ENCODE data around the gene PAQR5. TPM values are rescaled to one million over a fixed set of nuclear protein-coding genes. Genes with fewer than 3 reads are reported as not detected.

The PAQR5 gene
- total RNA-seq, 1 donor from 2014 or later = not detected

DNA sequence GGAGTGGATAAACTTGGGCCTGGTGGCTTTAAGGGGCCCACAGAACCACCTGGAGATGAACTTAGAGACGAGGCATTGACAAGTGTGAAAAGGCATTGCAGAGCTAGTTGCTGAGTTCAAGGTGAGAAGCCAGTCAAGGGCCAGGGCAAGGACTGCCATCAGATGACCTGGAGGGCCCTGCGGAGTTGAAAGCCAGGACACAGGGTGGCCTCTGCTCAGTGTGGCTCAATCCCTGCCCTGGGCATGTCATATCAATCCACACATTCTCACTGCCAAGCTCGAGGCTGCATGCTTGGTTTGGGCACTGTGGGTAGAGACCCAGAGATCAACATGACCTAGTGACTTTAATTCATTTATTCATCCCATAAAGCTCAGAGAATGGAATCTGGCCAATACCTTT lies 9.2 kb downstream of the PAQR5 start:
- TF ChIP-seq, protein P1, sequence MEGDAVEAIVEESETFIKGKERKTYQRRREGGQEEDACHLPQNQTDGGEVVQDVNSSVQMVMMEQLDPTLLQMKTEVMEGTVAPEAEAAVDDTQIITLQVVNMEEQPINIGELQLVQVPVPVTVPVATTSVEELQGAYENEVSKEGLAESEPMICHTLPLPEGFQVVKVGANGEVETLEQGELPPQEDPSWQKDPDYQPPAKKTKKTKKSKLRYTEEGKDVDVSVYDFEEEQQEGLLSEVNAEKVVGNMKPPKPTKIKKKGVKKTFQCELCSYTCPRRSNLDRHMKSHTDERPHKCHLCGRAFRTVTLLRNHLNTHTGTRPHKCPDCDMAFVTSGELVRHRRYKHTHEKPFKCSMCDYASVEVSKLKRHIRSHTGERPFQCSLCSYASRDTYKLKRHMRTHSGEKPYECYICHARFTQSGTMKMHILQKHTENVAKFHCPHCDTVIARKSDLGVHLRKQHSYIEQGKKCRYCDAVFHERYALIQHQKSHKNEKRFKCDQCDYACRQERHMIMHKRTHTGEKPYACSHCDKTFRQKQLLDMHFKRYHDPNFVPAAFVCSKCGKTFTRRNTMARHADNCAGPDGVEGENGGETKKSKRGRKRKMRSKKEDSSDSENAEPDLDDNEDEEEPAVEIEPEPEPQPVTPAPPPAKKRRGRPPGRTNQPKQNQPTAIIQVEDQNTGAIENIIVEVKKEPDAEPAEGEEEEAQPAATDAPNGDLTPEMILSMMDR (IDR thresholded peaks at IDR 0.05) = no peak
- Mint-ChIP-seq H3K27ac (no peak overlapping the region), H3K4me1 (no peaks in the 10 kb centered on the region), H3K4me3 (no peak overlapping the region), H3K27me3 (peaks cover 14% of the 10 kb centered on the region), H3K9me3 (no peaks in the 10 kb centered on the region), H3K36me3 (ENCODE audit: low read depth) (no peaks in the 10 kb centered on the region)
- DNase-seq (no peak), ATAC-seq (ENCODE audit: low read depth) (no peak)
- ChIA-PET POLR2A (no interaction called here), CTCF (no interaction called here)
- intact Hi-C loops (cut with micrococcal nuclease) = no loop called here

DNA sequence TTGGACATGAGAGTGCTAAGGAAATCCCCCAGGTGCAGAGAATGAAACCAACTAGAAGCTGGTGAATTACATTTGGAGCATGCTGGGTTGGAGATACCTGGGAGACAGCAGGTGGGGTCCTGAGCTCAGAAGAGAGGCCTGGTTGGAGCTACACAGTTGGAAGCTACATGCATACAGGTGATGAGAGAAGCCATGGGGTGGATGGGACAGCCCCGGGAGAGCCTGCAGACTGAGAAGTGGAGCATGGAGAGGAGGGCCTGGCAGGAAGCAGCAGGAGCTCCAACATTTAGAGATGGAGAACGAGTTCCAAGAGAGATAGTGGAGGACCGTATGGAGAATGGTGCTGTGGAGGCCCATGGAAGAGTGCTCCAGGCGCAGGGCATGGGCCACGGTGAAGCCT lies 10.2 kb downstream of the PAQR5 start:
- CTCF ChIA-PET = no interaction called here
- DNase-seq (no peak), ATAC-seq (ENCODE audit: low read depth) (no peak)
- Mint-ChIP-seq H3K4me1 (peaks cover 3% of the 10 kb centered on the region), H3K27me3 (peaks cover 15% of the 10 kb centered on the region), H3K36me3 (ENCODE audit: low read depth) (no peaks in the 10 kb centered on the region), H3K9me3 (no peaks in the 10 kb centered on the region), H3K4me3 (no peak overlapping the region), H3K27ac (no peak overlapping the region)
- TF ChIP-seq, protein P1 (IDR thresholded peaks at IDR 0.05) = no peak
- intact Hi-C loops (cut with micrococcal nuclease) = no loop called here
- POLR2A ChIA-PET = no interaction called here

DNA sequence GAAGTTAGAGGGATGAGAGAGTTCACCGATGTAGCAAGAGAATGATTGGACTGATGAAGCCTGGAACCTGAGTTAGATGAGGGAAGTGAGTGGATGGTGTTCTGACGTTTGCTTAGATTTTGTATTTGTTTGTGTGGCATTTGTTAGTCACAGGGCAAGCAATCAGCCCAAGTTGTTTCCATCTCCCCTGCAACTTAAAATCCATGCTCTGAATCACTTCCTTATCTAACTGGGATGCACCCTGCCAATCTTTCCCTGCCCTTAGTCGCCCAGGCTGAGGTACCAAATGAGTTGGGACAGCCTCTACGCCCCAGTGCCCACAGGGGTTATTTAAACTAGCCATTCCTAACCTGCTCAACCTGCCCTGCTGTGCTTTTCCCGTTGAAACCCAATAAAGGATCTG lies 12.6 kb downstream of the PAQR5 start:
- no peak for ATAC-seq (ENCODE audit: low read depth)
- H3K36me3 Mint-ChIP-seq (ENCODE audit: low read depth) = no peaks in the 10 kb centered on the region
- H3K4me1 Mint-ChIP-seq = peaks cover 3% of the 10 kb centered on the region
- no peak for DNase-seq
- TF ChIP-seq, protein P1 (IDR thresholded peaks at IDR 0.05) = no peak
- no peak overlapping the region for H3K4me3 Mint-ChIP-seq
- H3K9me3 Mint-ChIP-seq = no peaks in the 10 kb centered on the region
- H3K27me3 Mint-ChIP-seq = peaks cover 11% of the 10 kb centered on the region
- ChIA-PET CTCF (no interaction called here), POLR2A (no interaction called here)
- intact Hi-C loops (cut with micrococcal nuclease) = no loop called here
- no peak overlapping the region for H3K27ac Mint-ChIP-seq

DNA sequence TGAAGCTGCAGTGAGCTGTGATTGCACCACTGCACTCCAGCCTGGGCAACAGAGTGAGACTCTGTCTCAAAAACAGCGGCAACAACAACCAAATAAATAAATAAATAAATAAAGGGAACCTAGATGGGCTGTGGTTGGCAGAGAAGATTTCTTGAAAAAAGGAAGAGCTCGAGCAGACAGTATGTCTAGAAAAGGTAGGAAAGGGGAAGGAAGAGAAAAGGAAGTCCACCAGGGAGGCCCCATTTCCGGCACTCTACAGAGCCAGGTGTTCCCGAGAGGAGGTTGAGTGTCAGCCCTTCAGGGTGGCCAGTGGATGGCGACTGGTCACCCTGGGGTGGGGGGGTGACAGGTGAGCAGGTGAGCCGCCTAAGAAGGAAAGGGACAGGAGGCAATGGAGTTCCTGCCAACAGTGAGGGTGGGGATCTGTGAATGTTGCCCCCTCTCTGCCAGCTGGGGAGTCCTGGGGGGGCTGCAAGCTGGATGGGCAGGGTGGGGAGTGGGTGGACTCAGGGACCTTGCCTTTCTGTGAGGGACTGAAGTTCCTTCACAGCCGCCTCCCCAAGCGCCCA lies 14.8 kb downstream of the PAQR5 start:
- Mint-ChIP-seq H3K27me3 (peaks cover 14% of the 10 kb centered on the region), H3K36me3 (ENCODE audit: low read depth) (no peaks in the 10 kb centered on the region), H3K4me3 (no peak overlapping the region), H3K9me3 (no peaks in the 10 kb centered on the region), H3K4me1 (peaks cover 3% of the 10 kb centered on the region), H3K27ac (no peak overlapping the region)
- POLR2A ChIA-PET = no interaction called here
- ATAC-seq (ENCODE audit: low read depth) = no peak
- TF ChIP-seq, protein P1 (IDR thresholded peaks at IDR 0.05) = no peak
- DNase-seq = no peak
- CTCF ChIA-PET = no interaction called here
- intact Hi-C loops (cut with micrococcal nuclease) = no loop called here

DNA sequence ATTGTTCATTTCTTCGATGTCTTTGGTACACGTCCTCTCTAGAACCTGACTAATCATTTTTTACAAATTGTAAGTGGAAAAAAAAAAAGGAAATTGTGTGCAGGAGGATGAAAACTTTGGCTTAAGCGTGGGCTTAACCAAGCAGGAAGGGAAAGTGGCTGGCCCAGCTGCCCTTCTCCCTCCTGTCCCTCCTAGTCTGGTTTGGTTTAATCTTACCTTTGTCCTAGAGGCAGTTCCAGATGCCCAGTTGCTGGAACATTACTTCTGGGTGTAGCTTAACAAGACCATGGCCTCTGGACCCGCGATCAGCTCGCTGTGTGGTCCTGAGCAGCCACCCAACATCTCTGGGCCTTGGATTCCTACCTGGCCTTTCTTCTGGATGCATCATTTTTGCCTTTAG lies 15.4 kb downstream of the PAQR5 start:
- Mint-ChIP-seq H3K4me1 (peaks cover 3% of the 10 kb centered on the region), H3K27ac (no peak overlapping the region), H3K9me3 (no peaks in the 10 kb centered on the region), H3K4me3 (no peak overlapping the region), H3K27me3 (peaks cover 14% of the 10 kb centered on the region), H3K36me3 (ENCODE audit: low read depth) (no peaks in the 10 kb centered on the region)
- ChIA-PET POLR2A (no interaction called here), CTCF (no interaction called here)
- intact Hi-C loops (cut with micrococcal nuclease) = no loop called here
- ATAC-seq (ENCODE audit: low read depth) (no peak), DNase-seq (no peak)
- TF ChIP-seq, protein P1 (IDR thresholded peaks at IDR 0.05) = no peak

Data from activated B cell treated with CpG ODN at 0.5 μM for 24 hours (primary cell).